HL-60 (cell line): ENCODE measurements around the gene NAT14.

Source experiments
- DNase-seq, 2 experiments: peaks; one replicate each; pipeline ENCODE4 v3.0.0-alpha.2; 2010 to 2020; ENCODE audit warnings: low read depth in 1 of 2, low spot score in 1 of 2
- H3K27ac ChIP-seq: fragments of 250-450 bp; sonication (Bioruptor Pico); replicated peaks from 2 replicates; pipeline ENCODE4 v1.5.1; 2020; ENCODE audit warnings: mild to moderate bottlenecking, moderate library complexity
- H3K27me3 ChIP-seq: fragments of 250-450 bp; sonication (Bioruptor Pico); 2 replicates; pipeline ENCODE4 v1.5.1; 2021; ENCODE audit warnings: mild to moderate bottlenecking, moderate library complexity; ENCODE audit not compliant: insufficient read depth, poor library complexity, severe bottlenecking
- H3K4me3 ChIP-seq: replicated peaks from 2 replicates; pipeline ENCODE4 v1.5.1; 2011; ENCODE audit warnings: mild to moderate bottlenecking, control low read depth, low read length; ENCODE audit not compliant: insufficient read depth
- CTCF ChIP-seq: IDR thresholded peaks from one replicate; pipeline ENCODE4 v1.5.1; 2011; ENCODE audit warnings: low read length, control low read depth, inconsistent platforms; ENCODE audit not compliant: insufficient read depth
- GABPA ChIP-seq: IDR thresholded peaks from 2 replicates; pipeline ENCODE4 v1.6.1; 2012; ENCODE audit warnings: low read depth
- POLR2AphosphoS5 ChIP-seq: IDR thresholded peaks from 2 replicates; pipeline ENCODE4 v1.6.1; 2012; ENCODE audit warnings: low read depth
- REST ChIP-seq: IDR thresholded peaks from 2 replicates; pipeline ENCODE4 v1.6.1; 2012; ENCODE audit warnings: low read depth; ENCODE audit not compliant: insufficient replicate concordance
- SPI1 ChIP-seq: IDR thresholded peaks from 2 replicates; pipeline ENCODE4 v1.6.1; 2012; ENCODE audit warnings: low read depth, mild to moderate bottlenecking, borderline replicate concordance

Gene NAT14

DNA sequence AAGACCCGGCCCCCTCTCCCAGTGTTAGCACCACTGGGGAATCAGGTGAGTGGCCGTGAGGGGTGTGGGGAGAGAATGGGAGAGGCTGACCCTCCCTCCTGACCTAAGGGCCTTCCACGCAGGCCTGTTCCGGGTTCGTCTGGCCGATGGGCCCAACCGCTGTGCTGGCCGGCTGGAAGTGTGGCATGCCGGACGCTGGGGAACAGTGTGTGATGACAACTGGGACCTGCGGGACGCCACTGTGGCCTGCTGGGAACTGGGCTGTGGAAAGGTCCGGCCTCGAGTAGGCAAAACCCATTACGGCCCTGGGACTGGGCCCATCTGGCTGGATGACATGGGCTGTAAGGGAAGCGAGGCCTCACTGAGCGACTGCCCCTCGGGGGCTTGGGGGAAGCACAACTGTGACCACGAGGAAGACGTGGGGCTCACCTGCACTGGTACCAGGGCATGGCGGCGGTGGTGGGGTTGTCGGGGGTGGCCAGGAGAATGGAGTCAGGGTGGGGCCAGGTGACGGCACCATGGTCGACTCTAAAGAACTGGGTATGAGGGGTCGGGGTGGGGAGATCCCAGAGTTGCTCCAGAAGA, 15.5 kb downstream of the NAT14 start:
- TF ChIP-seq CTCF (no peak), SPI1 (no peak), POLR2AphosphoS5 (no peak), GABPA (no peak), REST (no peak)
- H3K27ac ChIP-seq, result no peak overlapping the region
- no peak overlapping the region for H3K4me3 ChIP-seq
- peaks cover 3% of the 10 kb centered on the region for H3K27me3 ChIP-seq
- DNase-seq, result no peak

DNA sequence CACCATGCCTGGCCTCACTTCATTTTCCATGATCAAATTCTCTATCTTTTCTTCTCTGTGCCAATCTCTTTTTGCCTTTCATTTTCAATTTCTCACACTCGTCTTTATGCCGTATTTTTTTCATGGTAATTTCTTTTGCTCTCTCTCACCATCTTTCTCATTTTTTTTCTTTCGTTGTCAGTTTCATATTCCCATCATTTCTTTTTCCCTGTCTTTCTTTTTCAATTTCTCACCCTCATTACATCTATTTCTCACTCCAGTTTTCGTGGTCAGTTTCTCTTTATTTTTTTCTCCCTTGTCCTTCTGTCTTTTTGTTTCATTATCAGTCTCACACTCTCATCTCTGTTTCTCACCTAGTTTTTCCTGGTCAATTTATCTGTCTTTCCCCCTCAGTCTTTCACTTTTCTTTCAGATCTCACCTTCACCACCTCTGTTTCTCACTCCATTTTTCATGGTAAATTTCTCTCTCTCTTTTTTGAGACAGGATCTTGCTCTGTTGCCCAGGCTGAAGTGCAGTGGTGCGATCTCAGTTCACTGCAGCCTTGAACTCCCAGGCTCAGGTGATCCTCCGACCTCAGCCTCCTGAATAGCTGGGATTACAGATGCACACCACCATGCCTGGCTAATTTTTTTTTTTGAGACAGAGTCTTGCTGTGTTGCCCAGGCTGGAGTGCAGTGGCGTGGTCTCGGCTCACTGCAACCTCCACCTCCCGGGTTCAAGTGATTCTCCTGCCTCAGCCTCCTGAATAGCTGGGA, 17.4 kb downstream of the NAT14 start:
- Histone ChIP-seq H3K4me3 (no peak overlapping the region), H3K27me3 (peaks cover 3% of the 10 kb centered on the region), H3K27ac (no peak overlapping the region)
- TF ChIP-seq SPI1, result no peak
- no peak for TF ChIP-seq POLR2AphosphoS5
- no peak for TF ChIP-seq REST
- no peak for TF ChIP-seq CTCF
- TF ChIP-seq GABPA, result no peak
- DNase-seq, result no peak

GRCh38 chr19:55503157-55503501, 18.1 kb downstream of the NAT14 start:
- H3K27ac ChIP-seq, result no peak overlapping the region
- no peak for TF ChIP-seq REST
- TF ChIP-seq SPI1, result no peak
- TF ChIP-seq GABPA, result no peak
- no peak for TF ChIP-seq CTCF
- no peak for TF ChIP-seq POLR2AphosphoS5

More at GRCh38 chr19:55503157-55503501, 18.1 kb downstream of the NAT14 start:
- no peak for DNase-seq
- Histone ChIP-seq H3K27me3 (peaks cover 3% of the 10 kb centered on the region), H3K4me3 (no peak overlapping the region)
